HEK293T (cell line): Measurements from ENCODE around the gene SCUBE1.
A peak's percentile ranks its signal among the peaks of the same experiment; 100 is the strongest.

Source experiments
- CTCF ChIA-PET: fragments of 350-600 bp; formaldehyde crosslinking; extraction: SDS; loops from one replicate; lab custom pipeline; 2021; ENCODE audit warnings: antibody characterized with exemption, inconsistent platforms; lab: Yijun Ruan, JAX
- POLR2A ChIA-PET: fragments of 350-600 bp; formaldehyde crosslinking; extraction: SDS; loops from one replicate; lab custom pipeline; 2020; ENCODE audit warnings: antibody characterized with exemption, inconsistent platforms; lab: Yijun Ruan, JAX
- DNase-seq: peaks from one replicate; pipeline ENCODE4 v3.0.0; 2012; ENCODE audit warnings: mixed read lengths; ENCODE audit errors: extremely low spot score
- ARNT ChIP-seq: fragments of 450-650 bp; IDR thresholded peaks from 2 replicates; pipeline ENCODE4 v1.6.1; 2017; ENCODE audit warnings: mild to moderate bottlenecking
- BHLHE40 ChIP-seq: fragments of 450-650 bp; IDR thresholded peaks from 2 replicates; pipeline ENCODE4 v1.6.1; 2016; ENCODE audit warnings: mild to moderate bottlenecking, moderate library complexity, borderline replicate concordance
- CTBP1 ChIP-seq: fragments of 450-650 bp; IDR thresholded peaks from 2 replicates; pipeline ENCODE4 v1.6.1; 2016; ENCODE audit warnings: borderline replicate concordance
- ELF4 ChIP-seq: fragments of 450-650 bp; IDR thresholded peaks from 2 replicates; pipeline ENCODE4 v1.6.1; 2017; ENCODE audit warnings: antibody characterized with exemption
- FOXA1 ChIP-seq: fragments of 450-650 bp; IDR thresholded peaks from 2 replicates; pipeline ENCODE4 v1.6.1; 2016; ENCODE audit warnings: mild to moderate bottlenecking
- FOXK2 ChIP-seq: fragments of 450-650 bp; IDR thresholded peaks from 2 replicates; pipeline ENCODE4 v1.6.1; 2016; ENCODE audit warnings: mild to moderate bottlenecking
- FOXM1 ChIP-seq: fragments of 450-650 bp; IDR thresholded peaks from 2 replicates; pipeline ENCODE4 v1.6.1; 2017; ENCODE audit warnings: mild to moderate bottlenecking, borderline replicate concordance
- HDGF ChIP-seq: fragments of 450-650 bp; IDR thresholded peaks from 2 replicates; pipeline ENCODE4 v1.6.1; 2017; ENCODE audit warnings: antibody characterized with exemption, borderline replicate concordance
- L3MBTL2 ChIP-seq: fragments of 450-650 bp; conservative IDR thresholded peaks from 2 replicates; pipeline ENCODE4 v1.6.1; 2016; ENCODE audit warnings: mild to moderate bottlenecking
- LEF1 ChIP-seq: fragments of 450-650 bp; IDR thresholded peaks from 2 replicates; pipeline ENCODE4 v1.6.1; 2017; ENCODE audit warnings: mild to moderate bottlenecking, borderline replicate concordance
- NFRKB ChIP-seq: fragments of 450-650 bp; IDR thresholded peaks from 2 replicates; pipeline ENCODE4 v1.6.1; 2016; ENCODE audit warnings: mild to moderate bottlenecking, moderate library complexity
- PKNOX1 ChIP-seq: fragments of 450-650 bp; IDR thresholded peaks from 2 replicates; pipeline ENCODE4 v1.6.1; 2016
- SP1 ChIP-seq: fragments of 450-650 bp; IDR thresholded peaks from 2 replicates; pipeline ENCODE4 v1.6.1; 2017
- SUZ12 ChIP-seq: fragments of 450-650 bp; IDR thresholded peaks from 2 replicates; pipeline ENCODE4 v1.6.1; 2016; ENCODE audit warnings: mild to moderate bottlenecking
- TARDBP ChIP-seq: fragments of 450-650 bp; IDR thresholded peaks from 2 replicates; pipeline ENCODE4 v1.6.1; 2016
- ZNF384 ChIP-seq: fragments of 450-650 bp; IDR thresholded peaks from 2 replicates; pipeline ENCODE4 v1.6.1; 2016

SCUBE1 gene

GRCh38 chr22:43267332-43267980 lies 75.7 kb downstream of the SCUBE1 start:
- CTCF ChIA-PET, result interaction anchor here (0.5 to 2.5 kb wide), 4 partner anchors 35 to 115 kb away, joined by 3 to 14 read pairs (median 6); no protein-coding TSS in a partner anchor
- no peak for DNase-seq
- POLR2A ChIA-PET, result interaction anchor here (0.9 kb wide), 1 partner anchor 11 kb away, joined by 3 read pairs; no protein-coding TSS in a partner anchor
- TF ChIP-seq FOXK2, result no peak
- no peak for TF ChIP-seq ARNT
- TF ChIP-seq SP1, result no peak
- TF ChIP-seq ELF4, result no peak
- no peak for TF ChIP-seq LEF1
- no peak for TF ChIP-seq SUZ12
- TF ChIP-seq BHLHE40, result no peak
- no peak for TF ChIP-seq L3MBTL2
- no peak for TF ChIP-seq TARDBP
- TF ChIP-seq CTBP1, result no peak
- no peak for TF ChIP-seq HDGF
- TF ChIP-seq ZNF384, result no peak
- TF ChIP-seq PKNOX1, result no peak
- no peak for TF ChIP-seq NFRKB
- TF ChIP-seq FOXM1, result no peak
- TF ChIP-seq FOXA1, result no peak

GRCh38 chr22:43266076-43266475 lies 77.1 kb downstream of the SCUBE1 start:
- CTCF ChIA-PET, result interaction anchor here (1.0 to 2.7 kb wide), 4 partner anchors 34 to 215 kb away, joined by 4 to 14 read pairs (median 9); no protein-coding TSS in a partner anchor
- no peak for DNase-seq
- POLR2A ChIA-PET, result interaction anchor here (2.5 kb wide), 1 partner anchor 78 kb away, joined by 8 read pairs; no protein-coding TSS in a partner anchor
- no peak for TF ChIP-seq LEF1
- no peak for TF ChIP-seq FOXM1
- TF ChIP-seq ARNT, result no peak
- no peak for TF ChIP-seq TARDBP
- TF ChIP-seq CTBP1, result no peak
- TF ChIP-seq L3MBTL2, result no peak
- TF ChIP-seq SP1, result no peak

- DNase-seq, result peak; percentile 68
- TF ChIP-seq NFRKB, result no peak
- TF ChIP-seq TARDBP, result no peak
- peak; percentile 65; the same call in 1 of the 2 replicates for TF ChIP-seq ARNT
- 0 out of 2 replicates have a peak, but pooled peaks have one; percentile 2 for TF ChIP-seq PKNOX1
- no peak for TF ChIP-seq BHLHE40
- TF ChIP-seq FOXK2, result no peak
- TF ChIP-seq SUZ12, result no peak
- CTCF ChIA-PET, result interaction anchor here (1.0 to 2.7 kb wide), 4 partner anchors 10 to 83 kb away, joined by 3 to 10 read pairs (median 4); no protein-coding TSS in a partner anchor
- POLR2A ChIA-PET, result no interaction called here
These were observed 79.3 kb downstream of the SCUBE1 start for GRCh38 chr22:43263645-43264514.

DNA sequence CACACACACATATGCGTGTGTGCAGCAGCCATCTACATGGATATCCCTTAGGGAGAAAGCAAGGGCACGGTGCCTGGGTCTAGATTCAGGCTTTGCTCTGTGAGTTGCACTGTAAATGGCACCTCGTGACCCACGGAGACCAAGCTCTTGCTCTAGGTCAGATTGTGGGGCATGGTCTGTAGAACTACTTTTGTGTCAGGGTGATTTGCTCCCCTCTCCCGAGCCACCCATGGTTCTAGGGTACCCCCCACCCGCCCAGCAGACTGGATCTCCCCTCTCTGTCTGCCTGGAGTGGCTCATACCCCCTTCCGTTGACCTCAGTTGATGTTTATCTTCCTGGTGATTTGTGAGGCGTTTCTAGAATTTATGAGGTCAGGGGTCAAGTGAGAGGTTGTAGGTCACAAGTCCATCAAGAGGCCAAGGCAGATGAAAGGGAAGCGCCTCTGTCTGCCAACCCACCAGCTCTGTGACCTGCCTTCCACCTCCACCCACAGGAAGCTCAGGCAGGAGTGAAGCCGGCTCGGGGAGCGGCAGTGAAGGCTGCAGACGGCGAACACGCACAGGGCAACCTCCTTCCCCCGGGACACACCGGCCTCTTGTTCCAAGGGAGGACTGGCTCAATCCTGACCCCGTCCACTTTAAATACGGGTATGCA lies 80.1 kb downstream of the SCUBE1 start:
- ChIA-PET POLR2A (interaction anchor here (1.1 kb wide), 1 partner anchor 13 kb away, joined by 3 read pairs; no protein-coding TSS in a partner anchor), CTCF (interaction anchor here (1.0 to 1.2 kb wide), 2 partner anchors 14 to 76 kb away, joined by 3 read pairs; no protein-coding TSS in a partner anchor)
- DNase-seq, result peak; percentile 59
- no peak for TF ChIP-seq L3MBTL2
- TF ChIP-seq FOXM1, result no peak
- no peak for TF ChIP-seq SP1
- no peak for TF ChIP-seq ARNT
- TF ChIP-seq SUZ12, result no peak
- TF ChIP-seq LEF1, result no peak
- TF ChIP-seq PKNOX1, result no peak
- TF ChIP-seq ELF4, result no peak
- no peak for TF ChIP-seq FOXA1
- TF ChIP-seq FOXK2, result no peak
- TF ChIP-seq TARDBP, result no peak
- TF ChIP-seq HDGF, result no peak
- no peak for TF ChIP-seq CTBP1
- TF ChIP-seq NFRKB, result no peak
- no peak for TF ChIP-seq ZNF384
- no peak for TF ChIP-seq BHLHE40
